ENCODE results near the gene ADAMTSL2.

Gene ADAMTSL2

GRCh38 chr9:133605856-133606707 lies 71.6 kb downstream of the ADAMTSL2 start:
- no peak for DNase-seq (ENCODE audit: low read depth in 3 of 3)

- DNase-seq (ENCODE audit: low read depth in 3 of 3): no peak
These were observed 72.2 kb downstream of the ADAMTSL2 start for GRCh38 chr9:133606708-133607025.

GRCh38 chr9:133607381-133607780 lies 72.9 kb downstream of the ADAMTSL2 start:
- no peak for DNase-seq (ENCODE audit: low read depth in 3 of 3)

- no peak for DNase-seq (ENCODE audit: low read depth in 3 of 3)
These were observed 73.5 kb downstream of the ADAMTSL2 start for GRCh38 chr9:133607976-133608375.

GRCh38 chr9:133608382-133608781 lies 73.9 kb downstream of the ADAMTSL2 start:
- DNase-seq (ENCODE audit: low read depth in 3 of 3): no peak

GRCh38 chr9:133608889-133609288 lies 74.4 kb downstream of the ADAMTSL2 start:
- no peak for DNase-seq (ENCODE audit: low read depth in 3 of 3)

GRCh38 chr9:133609311-133610098 lies 75.0 kb downstream of the ADAMTSL2 start, which contains the start of gene FAM163B:
FAM163B (minus strand) TSS chr9:133609389; CDS start chr9:133580223, 29,166 bp downstream.
- peak in 2 of 3 experiments; percentile 18 to 32 for DNase-seq (ENCODE audit: low read depth in 3 of 3)

- DNase-seq (ENCODE audit: low read depth in 3 of 3): no peak
These were observed 76.3 kb downstream of the ADAMTSL2 start for GRCh38 chr9:133610845-133611244.

- no peak for DNase-seq (ENCODE audit: low read depth in 3 of 3)
These were observed 77.5 kb downstream of the ADAMTSL2 start for GRCh38 chr9:133612051-133612450.

- DNase-seq (ENCODE audit: low read depth in 3 of 3): no peak
These were observed 78.3 kb downstream of the ADAMTSL2 start for GRCh38 chr9:133612816-133613215.

GRCh38 chr9:133613432-133613831 lies 78.9 kb downstream of the ADAMTSL2 start:
- no peak for DNase-seq (ENCODE audit: low read depth in 3 of 3)

- no peak for DNase-seq (ENCODE audit: low read depth in 3 of 3)
These were observed 79.6 kb downstream of the ADAMTSL2 start for GRCh38 chr9:133614056-133614455.

GRCh38 chr9:133614678-133615077 lies 80.2 kb downstream of the ADAMTSL2 start:
- no peak for DNase-seq (ENCODE audit: low read depth in 3 of 3)

- DNase-seq (ENCODE audit: low read depth in 3 of 3): no peak
These were observed 80.7 kb downstream of the ADAMTSL2 start for GRCh38 chr9:133615186-133615585.

GRCh38 chr9:133615606-133616188 lies 81.2 kb downstream of the ADAMTSL2 start:
- DNase-seq (ENCODE audit: low read depth in 3 of 3): no peak

- DNase-seq (ENCODE audit: low read depth in 3 of 3): no peak
These were observed 82.3 kb downstream of the ADAMTSL2 start for GRCh38 chr9:133616643-133617405.

GRCh38 chr9:133618726-133619125 lies 84.2 kb downstream of the ADAMTSL2 start:
- no peak for DNase-seq (ENCODE audit: low read depth in 3 of 3)

- peak in 1 of 3 experiments; percentile 48 for DNase-seq (ENCODE audit: low read depth in 3 of 3)
These were observed 85.3 kb downstream of the ADAMTSL2 start for GRCh38 chr9:133619791-133620190.

GRCh38 chr9:133621725-133622267 lies 87.3 kb downstream of the ADAMTSL2 start:
- no peak for DNase-seq (ENCODE audit: low read depth in 3 of 3)

GRCh38 chr9:133622555-133622954 lies 88.1 kb downstream of the ADAMTSL2 start:
- DNase-seq (ENCODE audit: low read depth in 3 of 3): no peak

Measured in stimulated activated CD4-positive, alpha-beta T cell treated with anti-CD3 and anti-CD28 coated beads, TNF-alpha, amount 100 ng/mL, for 24 hours (primary cell).